OCI-LY7 (cell line): ENCODE measurements around the gene CACNA1B. TPM values are rescaled to one million over a fixed set of nuclear protein-coding genes. Genes with fewer than 3 reads are reported as not detected.

Experiments
- BruUV-seq: library from RNA; stranded (reverse); fragments of 400-500 nt; replicated peaks from 2 replicates; lab custom pipeline; 2021; lab: Mats Ljungman, UMichigan
- CTCF ChIA-PET: fragments of 300-600 bp; sonication (Branson Sonifier 250); formaldehyde crosslinking; loops from one replicate; lab custom pipeline; 2022; ENCODE audit warnings: antibody characterized with exemption; ENCODE audit not compliant: unreplicated experiment; lab: Charles Lee
- POLR2A ChIA-PET: fragments of 300-600 bp; sonication (Branson Sonifier 250); formaldehyde crosslinking; loops from one replicate; lab custom pipeline; 2022; ENCODE audit warnings: antibody characterized with exemption; lab: Charles Lee
- DNase-seq: peaks from one replicate; pipeline ENCODE4 v3.0.0-alpha.2; 2015; ENCODE audit warnings: low spot score
- H2AFZ ChIP-seq: fragments of 200-600 bp; sonication (generic), shearing (Covaris generic); 2 replicates; pipeline ENCODE4 v1.6.1; 2014; ENCODE audit warnings: mild to moderate bottlenecking, antibody characterized with exemption, low read length, moderate library complexity
- H3K27ac ChIP-seq: fragments of 200-600 bp; sonication (generic); 2 replicates; pipeline ENCODE4 v1.5.1; 2014; ENCODE audit warnings: mixed run types, low read depth, mild to moderate bottlenecking, moderate library complexity, low read length, inconsistent platforms; ENCODE audit not compliant: poor library complexity, severe bottlenecking
- H3K36me3 ChIP-seq: fragments of 200-600 bp; sonication (generic); 2 replicates; pipeline ENCODE4 v1.6.1; 2014; ENCODE audit warnings: mild to moderate bottlenecking, antibody characterized with exemption, low read length, moderate library complexity, mixed read lengths; ENCODE audit not compliant: insufficient read depth
- H3K4me1 ChIP-seq: fragments of 200-600 bp; sonication (generic); 2 replicates; pipeline ENCODE4 v1.5.1; 2014; ENCODE audit warnings: mild to moderate bottlenecking, low read length; ENCODE audit not compliant: insufficient read depth, poor library complexity, severe bottlenecking
- H3K4me2 ChIP-seq: fragments of 200-600 bp; sonication (generic); 2 replicates; pipeline ENCODE4 v1.6.1; 2014; ENCODE audit warnings: mild to moderate bottlenecking, low read length
- H3K4me3 ChIP-seq: fragments of 200-600 bp; sonication (generic); 2 replicates; pipeline ENCODE4 v1.5.1; 2014; ENCODE audit warnings: mild to moderate bottlenecking, low read depth, low read length; ENCODE audit not compliant: poor library complexity, severe bottlenecking
- H3K79me2 ChIP-seq: fragments of 200-600 bp; sonication (generic); 2 replicates; pipeline ENCODE4 v1.6.1; 2016; ENCODE audit warnings: low read depth, mild to moderate bottlenecking, low read length, moderate library complexity, mixed read lengths; ENCODE audit not compliant: insufficient read depth
- H3K9me2 ChIP-seq: fragments of 200-600 bp; sonication (generic); 2 replicates; pipeline ENCODE4 v1.6.1; 2016; ENCODE audit warnings: mild to moderate bottlenecking, low read length, mixed read lengths; ENCODE audit not compliant: insufficient read depth
- H3K9me3 ChIP-seq: fragments of 200-600 bp; sonication (generic); 2 replicates; pipeline ENCODE4 v1.6.1; 2014; ENCODE audit warnings: mild to moderate bottlenecking, mixed run types, low read length, mixed read lengths
- H4K20me1 ChIP-seq: fragments of 200-600 bp; sonication (generic); 2 replicates; pipeline ENCODE4 v1.6.1; 2014; ENCODE audit warnings: mild to moderate bottlenecking, antibody characterized with exemption, low read length, moderate library complexity, mixed read lengths; ENCODE audit not compliant: insufficient read depth
- EZH2phosphoT487 ChIP-seq: fragments of 200-600 bp; sonication (generic); IDR thresholded peaks from 2 replicates; pipeline ENCODE4 v1.6.1; 2018; ENCODE audit warnings: low read depth, borderline replicate concordance, mild to moderate bottlenecking, mixed run types, antibody characterized with exemption, low read length, moderate library complexity, mixed read lengths
- intact Hi-C: fragments of 100-400 bp; cut with micrococcal nuclease; formaldehyde crosslinking; loops from one replicate; pipeline ENCODE4 v1.10.0; 2022; ENCODE audit not compliant: unreplicated experiment
- total RNA-seq, 2 experiments: library from RNA; depleted of rRNA in 1 of 2; stranded (reverse); fragments of >200 nt in 1 of 2; shearing (Covaris generic) in 1 of 2; gene quantifications; 2 replicates each; pipeline ENCODE4 v1.2.3, GENCODE V29; 2014 to 2022
- TF ChIP-seq, protein P1 (sequence below): fragments of 200-600 bp; sonication (generic); conservative IDR thresholded peaks from 2 replicates; pipeline ENCODE4 v1.5.1; 2014; ENCODE audit warnings: mild to moderate bottlenecking, antibody characterized with exemption, low read length, moderate library complexity, mixed read lengths

CACNA1B gene
- total RNA-seq, 2 experiments from 2014 or later = not detected

DNA sequence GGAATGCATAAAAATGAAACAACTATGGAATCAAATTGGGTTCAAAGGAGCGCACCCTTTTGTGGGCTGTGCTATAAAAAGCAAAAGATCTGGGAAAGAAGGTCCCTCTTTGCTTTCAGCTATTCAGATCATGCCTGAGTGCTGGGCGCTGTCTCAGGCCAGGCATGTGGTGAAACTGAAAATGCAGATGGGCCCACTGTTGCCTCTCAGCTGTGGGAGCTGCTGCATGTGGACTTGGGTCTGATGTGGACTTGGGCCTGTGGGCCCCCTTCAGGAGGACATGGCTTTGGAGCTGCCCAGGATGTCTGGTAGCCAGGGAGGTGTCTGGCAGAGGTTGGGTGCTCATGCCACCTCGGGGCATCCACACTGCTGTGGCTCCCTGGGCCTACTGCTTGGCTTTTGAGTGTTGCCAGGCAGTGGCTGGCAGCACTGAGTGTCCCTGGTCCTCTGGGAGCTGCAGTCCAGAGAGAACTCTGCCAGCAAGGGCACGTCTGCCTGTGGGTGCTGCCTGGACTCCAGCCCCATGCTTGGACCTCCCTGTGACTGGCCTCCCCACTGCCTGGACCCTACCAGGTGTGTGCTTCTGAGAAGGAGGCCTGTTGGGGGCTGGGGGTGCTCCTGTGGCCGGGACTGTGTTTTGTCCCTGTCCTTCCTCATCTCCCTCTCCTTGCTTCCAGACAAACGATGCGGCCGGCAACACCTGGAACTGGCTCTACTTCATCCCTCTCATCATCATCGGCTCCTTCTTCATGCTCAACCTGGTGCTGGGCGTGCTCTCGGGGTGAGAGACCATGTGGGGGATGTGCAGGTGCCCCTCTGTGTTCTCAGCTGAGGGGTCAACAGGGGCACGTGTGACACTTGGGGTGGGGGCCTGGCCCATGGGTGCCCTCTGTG, 74.3 kb downstream of the CACNA1B start:
- Histone ChIP-seq H3K79me2 (no peaks in the 10 kb centered on the region), H3K4me2 (no peak overlapping the region), H3K9me3 (peaks cover 3% of the 10 kb centered on the region; the same call in 1 of the 2 replicates), H3K9me2 (no peaks in the 10 kb centered on the region), H4K20me1 (no peaks in the 10 kb centered on the region), H3K27ac (no peak overlapping the region), H2AFZ (no peak overlapping the region), H3K4me1 (no peaks in the 10 kb centered on the region), H3K36me3 (no peaks in the 10 kb centered on the region), H3K4me3 (no peak overlapping the region)
- intact Hi-C loops = no loop called here
- ChIA-PET POLR2A (no interaction called here), CTCF (no interaction called here)
- BruUV-seq = no TSS peak
- DNase-seq = no peak
- no peak for TF ChIP-seq EZH2phosphoT487
- TF ChIP-seq, protein P1, sequence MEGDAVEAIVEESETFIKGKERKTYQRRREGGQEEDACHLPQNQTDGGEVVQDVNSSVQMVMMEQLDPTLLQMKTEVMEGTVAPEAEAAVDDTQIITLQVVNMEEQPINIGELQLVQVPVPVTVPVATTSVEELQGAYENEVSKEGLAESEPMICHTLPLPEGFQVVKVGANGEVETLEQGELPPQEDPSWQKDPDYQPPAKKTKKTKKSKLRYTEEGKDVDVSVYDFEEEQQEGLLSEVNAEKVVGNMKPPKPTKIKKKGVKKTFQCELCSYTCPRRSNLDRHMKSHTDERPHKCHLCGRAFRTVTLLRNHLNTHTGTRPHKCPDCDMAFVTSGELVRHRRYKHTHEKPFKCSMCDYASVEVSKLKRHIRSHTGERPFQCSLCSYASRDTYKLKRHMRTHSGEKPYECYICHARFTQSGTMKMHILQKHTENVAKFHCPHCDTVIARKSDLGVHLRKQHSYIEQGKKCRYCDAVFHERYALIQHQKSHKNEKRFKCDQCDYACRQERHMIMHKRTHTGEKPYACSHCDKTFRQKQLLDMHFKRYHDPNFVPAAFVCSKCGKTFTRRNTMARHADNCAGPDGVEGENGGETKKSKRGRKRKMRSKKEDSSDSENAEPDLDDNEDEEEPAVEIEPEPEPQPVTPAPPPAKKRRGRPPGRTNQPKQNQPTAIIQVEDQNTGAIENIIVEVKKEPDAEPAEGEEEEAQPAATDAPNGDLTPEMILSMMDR = no peak

DNA sequence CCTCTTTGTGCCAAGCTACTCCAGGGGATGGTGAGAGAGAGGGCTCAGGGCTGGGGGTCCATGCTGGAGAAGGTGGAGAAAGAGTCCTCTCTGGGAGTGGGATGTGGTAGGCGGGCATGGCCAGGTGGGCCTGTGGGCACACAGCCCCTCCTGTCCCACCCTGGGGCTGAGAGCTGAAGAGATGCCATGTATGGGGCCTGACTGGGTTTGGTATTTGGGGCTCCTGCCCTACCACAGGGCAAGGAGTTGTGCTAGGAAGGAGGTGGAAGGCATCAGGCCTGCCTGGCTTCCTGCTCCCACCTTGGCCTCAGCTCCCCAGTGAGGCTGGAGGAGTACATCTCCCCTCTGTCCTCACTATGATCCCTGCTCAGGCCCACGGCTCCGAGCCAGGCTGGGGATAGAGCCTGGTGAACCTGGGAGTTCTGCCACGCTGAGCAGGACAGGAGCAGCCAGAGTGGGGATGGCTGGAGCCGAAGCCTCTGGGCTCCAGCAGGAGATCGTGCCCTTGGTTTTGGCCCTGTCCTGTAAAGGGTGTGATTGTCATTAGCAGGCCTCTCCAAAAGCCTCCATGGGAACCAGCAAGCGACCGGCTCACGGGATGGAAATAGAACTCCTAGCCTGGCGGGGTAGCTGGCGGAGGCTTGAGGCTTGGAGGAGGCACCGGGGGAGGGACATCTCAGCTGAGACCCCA, 75.5 kb downstream of the CACNA1B start:
- Histone ChIP-seq H3K79me2 (no peaks in the 10 kb centered on the region), H2AFZ (no peak overlapping the region), H3K4me3 (no peak overlapping the region), H3K27ac (no peak overlapping the region), H3K4me2 (no peak overlapping the region), H3K36me3 (no peaks in the 10 kb centered on the region), H4K20me1 (no peaks in the 10 kb centered on the region), H3K9me3 (no peaks in the 10 kb centered on the region), H3K9me2 (no peaks in the 10 kb centered on the region), H3K4me1 (no peaks in the 10 kb centered on the region)
- ChIA-PET POLR2A (no interaction called here), CTCF (no interaction called here)
- intact Hi-C loops = no loop called here
- no peak for DNase-seq
- BruUV-seq = no TSS peak
- no peak for TF ChIP-seq EZH2phosphoT487
- TF ChIP-seq, protein P1 = no peak
